SK-N-SH treated with all-trans-retinoic acid at 6 μM for 48 hours (cell line): ENCODE data around the gene RASA2.

Experiments
- ARNTL ChIP-seq: fragments of 450-650 bp; formaldehyde crosslinking; IDR thresholded peaks from 2 replicates; pipeline ENCODE4 v1.5.0; 2020; ENCODE audit warnings: low read depth, mild to moderate bottlenecking, moderate library complexity, borderline replicate concordance
- CSDC2 ChIP-seq: fragments of 250-450 bp; sonication (Bioruptor Pico); IDR thresholded peaks from 2 replicates; pipeline ENCODE4 v1.5.0; 2020; ENCODE audit warnings: mild to moderate bottlenecking, moderate library complexity
- RARB ChIP-seq: fragments of 250-450 bp; sonication (Bioruptor Pico); IDR thresholded peaks from 2 replicates; pipeline ENCODE4 v1.8.0; 2021; ENCODE audit warnings: mild to moderate bottlenecking, moderate library complexity
- ZFP3 ChIP-seq: fragments of 250-450 bp; sonication (Bioruptor Pico); IDR thresholded peaks from 2 replicates; pipeline ENCODE4 v1.5.0; 2020; ENCODE audit warnings: mild to moderate bottlenecking, moderate library complexity
- ZNF70 ChIP-seq: fragments of 450-650 bp; formaldehyde crosslinking; IDR thresholded peaks from 2 replicates; pipeline ENCODE4 v1.5.0; 2020; ENCODE audit warnings: mild to moderate bottlenecking, moderate library complexity
- TF ChIP-seq, protein P1 (sequence below): fragments of 250-450 bp; sonication (Bioruptor Pico); IDR thresholded peaks from 2 replicates; pipeline ENCODE4 v1.8.0; 2020; ENCODE audit warnings: mild to moderate bottlenecking, moderate library complexity, borderline replicate concordance

DNA sequence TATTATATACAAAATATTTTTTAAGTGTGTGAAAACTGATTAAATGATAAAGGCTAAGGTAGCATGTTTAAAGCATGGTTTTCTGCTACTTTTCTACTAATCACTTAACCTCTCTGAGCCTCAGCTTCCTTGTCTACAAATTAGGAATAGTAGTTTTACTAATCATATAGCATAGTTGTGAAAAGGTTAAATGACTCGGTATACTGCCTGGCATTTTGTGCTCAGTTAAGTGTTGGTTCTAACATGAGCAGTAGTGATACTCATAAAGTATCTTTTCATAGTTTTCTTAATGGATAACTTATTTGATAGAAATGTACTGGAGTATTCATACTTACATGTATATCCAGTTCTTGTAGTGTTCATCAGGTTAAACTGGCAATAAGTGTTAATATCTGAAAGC lies 13.6 kb downstream of the RASA2 start:
- TF ChIP-seq ZNF70 (CRISPR knock-in tag) (no peak), ARNTL (no peak), CSDC2 (CRISPR knock-in tag) (no peak), ZFP3 (no peak), RARB (CRISPR knock-in tag) (no peak)
- TF ChIP-seq, protein P1, sequence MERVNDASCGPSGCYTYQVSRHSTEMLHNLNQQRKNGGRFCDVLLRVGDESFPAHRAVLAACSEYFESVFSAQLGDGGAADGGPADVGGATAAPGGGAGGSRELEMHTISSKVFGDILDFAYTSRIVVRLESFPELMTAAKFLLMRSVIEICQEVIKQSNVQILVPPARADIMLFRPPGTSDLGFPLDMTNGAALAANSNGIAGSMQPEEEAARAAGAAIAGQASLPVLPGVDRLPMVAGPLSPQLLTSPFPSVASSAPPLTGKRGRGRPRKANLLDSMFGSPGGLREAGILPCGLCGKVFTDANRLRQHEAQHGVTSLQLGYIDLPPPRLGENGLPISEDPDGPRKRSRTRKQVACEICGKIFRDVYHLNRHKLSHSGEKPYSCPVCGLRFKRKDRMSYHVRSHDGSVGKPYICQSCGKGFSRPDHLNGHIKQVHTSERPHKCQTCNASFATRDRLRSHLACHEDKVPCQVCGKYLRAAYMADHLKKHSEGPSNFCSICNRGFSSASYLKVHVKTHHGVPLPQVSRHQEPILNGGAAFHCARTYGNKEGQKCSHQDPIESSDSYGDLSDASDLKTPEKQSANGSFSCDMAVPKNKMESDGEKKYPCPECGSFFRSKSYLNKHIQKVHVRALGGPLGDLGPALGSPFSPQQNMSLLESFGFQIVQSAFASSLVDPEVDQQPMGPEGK (CRISPR knock-in tag), result no peak
